Epithelial cell of esophagus (primary cell): ENCODE results near the gene GTF2F2.

Experiments
- DNase-seq: peaks from one replicate; pipeline ENCODE4 v3.0.0; 2010; ENCODE audit warnings: low read depth
- H3K4me3 ChIP-seq: 2 replicates; pipeline ENCODE4 v1.5.1; 2011; ENCODE audit warnings: mild to moderate bottlenecking, low read length, control low read depth
- TF ChIP-seq, protein P1 (sequence below): IDR thresholded peaks from 2 replicates; pipeline ENCODE4 v1.5.1; 2011; ENCODE audit warnings: low read depth, mild to moderate bottlenecking, low read length, control low read depth, inconsistent platforms; ENCODE audit not compliant: insufficient read depth; ENCODE audit errors: missing control alignments

The GTF2F2 gene

DNA sequence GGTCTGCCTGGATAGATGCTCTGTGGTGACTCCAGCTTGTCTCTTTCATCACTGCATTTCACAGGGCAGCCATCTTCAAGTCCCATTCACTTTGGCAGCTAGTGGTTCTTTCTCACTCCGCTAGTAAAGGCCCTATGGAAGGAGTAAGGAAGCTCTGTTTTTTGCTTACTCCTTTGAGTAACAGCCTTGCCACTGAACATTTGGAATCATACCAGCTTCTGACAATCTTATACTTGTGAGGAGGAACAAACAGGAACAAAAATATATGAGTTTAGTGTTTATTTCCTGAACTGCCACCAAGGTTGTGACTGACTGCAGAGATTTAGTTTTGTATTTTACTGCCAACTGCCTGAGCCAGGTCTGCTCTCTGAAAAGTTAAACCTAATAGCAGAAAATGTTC lies 41.9 kb downstream of the GTF2F2 start:
- TF ChIP-seq, protein P1, sequence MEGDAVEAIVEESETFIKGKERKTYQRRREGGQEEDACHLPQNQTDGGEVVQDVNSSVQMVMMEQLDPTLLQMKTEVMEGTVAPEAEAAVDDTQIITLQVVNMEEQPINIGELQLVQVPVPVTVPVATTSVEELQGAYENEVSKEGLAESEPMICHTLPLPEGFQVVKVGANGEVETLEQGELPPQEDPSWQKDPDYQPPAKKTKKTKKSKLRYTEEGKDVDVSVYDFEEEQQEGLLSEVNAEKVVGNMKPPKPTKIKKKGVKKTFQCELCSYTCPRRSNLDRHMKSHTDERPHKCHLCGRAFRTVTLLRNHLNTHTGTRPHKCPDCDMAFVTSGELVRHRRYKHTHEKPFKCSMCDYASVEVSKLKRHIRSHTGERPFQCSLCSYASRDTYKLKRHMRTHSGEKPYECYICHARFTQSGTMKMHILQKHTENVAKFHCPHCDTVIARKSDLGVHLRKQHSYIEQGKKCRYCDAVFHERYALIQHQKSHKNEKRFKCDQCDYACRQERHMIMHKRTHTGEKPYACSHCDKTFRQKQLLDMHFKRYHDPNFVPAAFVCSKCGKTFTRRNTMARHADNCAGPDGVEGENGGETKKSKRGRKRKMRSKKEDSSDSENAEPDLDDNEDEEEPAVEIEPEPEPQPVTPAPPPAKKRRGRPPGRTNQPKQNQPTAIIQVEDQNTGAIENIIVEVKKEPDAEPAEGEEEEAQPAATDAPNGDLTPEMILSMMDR: no peak
- H3K4me3 ChIP-seq: no peak overlapping the region
- peak; percentile 31 for DNase-seq

DNA sequence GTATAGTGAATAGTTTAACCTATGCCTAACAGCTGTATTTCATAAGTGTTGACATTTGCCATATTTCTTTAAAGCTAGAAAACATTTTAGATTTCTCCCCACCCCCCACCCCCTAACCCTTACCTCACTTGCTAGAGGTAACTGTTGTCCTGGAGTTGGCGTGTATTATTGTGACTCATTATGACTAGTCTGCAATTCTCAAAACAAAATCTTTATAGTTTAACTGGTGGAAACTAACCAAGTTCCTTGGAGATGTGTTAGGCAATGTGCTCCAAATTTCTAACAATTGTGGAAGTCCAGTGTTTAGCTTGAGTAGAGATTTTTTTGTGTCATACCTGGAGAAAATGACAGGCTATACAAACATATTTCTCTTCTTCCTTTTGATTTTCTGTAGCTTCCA lies 42.5 kb downstream of the GTF2F2 start:
- TF ChIP-seq, protein P1: no peak
- peak; percentile 88 for DNase-seq
- H3K4me3 ChIP-seq: no peak overlapping the region

DNA sequence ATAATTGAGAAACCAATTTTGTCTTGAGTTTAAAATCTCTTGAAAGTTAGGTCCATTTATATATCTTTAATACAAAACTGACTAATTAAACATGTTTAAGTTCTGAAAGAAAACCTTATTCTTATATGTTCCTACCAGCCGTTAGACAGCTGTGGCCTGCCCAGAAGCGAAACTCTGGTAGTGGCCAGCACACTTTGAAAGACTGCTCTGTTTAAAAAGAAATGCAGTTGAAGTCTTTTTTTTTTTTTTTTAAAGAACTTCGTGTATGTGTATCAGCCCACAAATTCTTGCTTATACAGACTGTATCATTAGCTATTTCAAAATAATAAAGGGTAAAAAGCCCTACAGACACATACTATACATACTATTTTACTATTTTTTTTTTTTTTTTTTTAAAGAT lies 46.5 kb downstream of the GTF2F2 start:
- DNase-seq: no peak
- no peak overlapping the region for H3K4me3 ChIP-seq
- TF ChIP-seq, protein P1: no peak

DNA sequence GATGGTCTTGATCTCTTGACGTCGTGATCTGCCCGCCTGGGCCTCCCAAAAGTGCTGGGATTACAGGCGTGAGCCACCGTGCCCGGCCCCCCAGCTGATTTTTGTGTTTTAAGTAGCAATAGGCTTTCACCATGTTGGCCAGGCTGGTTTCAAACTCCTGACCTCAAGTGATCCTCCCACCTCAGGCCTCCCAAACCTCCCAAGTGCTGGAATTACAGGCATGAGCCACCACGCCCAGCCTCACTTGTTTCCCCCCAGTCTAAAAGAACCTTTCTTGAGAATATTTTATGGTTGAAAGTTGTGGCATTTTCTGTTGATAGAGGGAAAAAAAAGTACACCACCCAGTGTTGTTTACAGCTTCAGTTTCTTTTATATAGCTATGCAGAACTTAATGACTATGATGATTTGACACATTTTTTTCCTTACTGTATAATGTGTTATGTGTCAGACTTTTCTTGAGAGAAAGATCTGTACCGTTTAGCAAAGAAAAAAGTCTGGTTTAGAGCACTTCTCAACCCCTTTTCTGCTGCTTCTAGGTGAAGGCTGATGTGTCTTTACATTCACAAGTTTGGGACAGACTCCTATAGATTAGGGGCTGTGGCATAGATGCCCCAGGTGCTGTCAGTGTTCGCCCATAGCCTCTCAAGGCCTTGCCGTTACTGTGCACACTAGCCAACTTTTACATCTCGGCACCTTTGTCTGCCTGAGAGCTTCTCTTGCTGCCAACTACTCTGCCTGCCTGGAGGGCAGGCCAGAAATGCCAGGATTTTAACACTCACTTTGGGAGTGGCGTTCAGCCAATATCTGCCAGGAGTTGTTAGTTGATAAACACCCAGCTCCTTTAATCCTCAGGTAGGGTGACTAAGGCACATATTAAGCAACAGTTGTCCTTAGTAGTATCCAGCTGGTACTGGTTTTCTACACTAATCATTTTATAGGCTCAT lies 47.6 kb downstream of the GTF2F2 start:
- DNase-seq: peak; percentile 99
- TF ChIP-seq, protein P1: no peak
- H3K4me3 ChIP-seq: no peak overlapping the region

DNA sequence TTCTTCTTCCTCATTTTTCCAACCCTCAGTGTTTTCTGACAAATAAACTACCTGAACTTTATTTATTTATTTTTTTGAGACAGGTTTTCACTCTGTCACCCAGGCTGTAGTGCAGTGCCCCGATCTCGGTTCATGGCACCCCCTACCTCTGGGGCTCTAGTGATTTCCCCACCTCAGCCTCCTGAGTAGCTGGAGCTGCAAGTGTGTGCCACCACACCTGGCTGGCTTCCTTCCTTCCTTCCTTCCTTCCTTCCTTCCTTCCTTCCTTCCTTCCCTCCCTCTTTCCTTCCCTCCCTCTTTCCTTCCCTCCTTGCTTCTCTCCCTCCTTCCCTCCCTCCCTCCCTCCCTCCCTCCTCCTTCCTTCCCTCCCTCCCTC lies 48.2 kb downstream of the GTF2F2 start:
- TF ChIP-seq, protein P1: no peak
- DNase-seq: no peak
- no peak overlapping the region for H3K4me3 ChIP-seq

DNA sequence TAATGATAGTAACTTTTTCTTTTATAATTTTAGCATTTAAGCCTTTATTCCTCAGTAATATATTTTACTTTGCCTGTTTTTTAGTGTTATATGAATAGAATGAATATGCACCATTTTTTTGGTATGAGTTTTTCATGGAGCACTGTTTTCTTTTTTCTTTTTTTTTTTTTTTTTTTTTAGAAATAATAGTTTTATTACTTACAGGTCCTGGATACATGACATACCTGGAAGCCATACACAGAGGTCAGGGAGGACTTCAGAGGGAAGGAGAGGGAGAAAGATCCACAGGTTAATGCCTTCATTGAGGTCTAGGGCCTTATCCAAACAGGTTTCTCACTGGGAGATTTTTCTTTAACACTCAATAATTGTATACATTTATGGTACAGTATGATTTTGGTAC lies 54.2 kb downstream of the GTF2F2 start:
- no peak for DNase-seq
- no peak overlapping the region for H3K4me3 ChIP-seq
- TF ChIP-seq, protein P1: no peak
